HG02642 (cell line): ENCODE results near the gene MBL2.
A peak's percentile ranks its signal among the peaks of the same experiment; 100 is the strongest.

Experiments used
- ATAC-seq: cut with Tn5 transposase; IDR thresholded peaks from one replicate; pipeline ENCODE4 v1.9.1; 2021; ENCODE audit warnings: mild to moderate bottlenecking; ENCODE audit not compliant: unreplicated experiment, poor library complexity

Gene MBL2

DNA sequence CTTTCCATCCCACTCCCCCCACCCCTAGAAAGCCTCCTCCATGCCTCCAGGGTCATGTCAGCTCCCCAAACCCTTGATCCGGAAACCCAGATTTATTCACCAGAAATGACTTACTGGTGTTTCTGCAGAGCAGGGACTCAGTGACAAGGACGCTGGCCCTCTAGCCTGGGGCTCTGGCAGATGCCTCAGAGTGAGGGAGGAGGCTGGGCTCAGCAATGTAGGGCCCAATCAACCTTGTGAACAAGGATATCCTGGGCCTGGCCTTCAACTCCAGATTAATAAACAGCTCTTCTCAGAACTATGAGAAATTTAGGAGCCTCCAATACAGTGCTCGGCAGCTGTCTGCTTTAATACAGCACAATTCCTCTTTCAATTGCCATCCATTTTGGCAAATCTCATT is at the start of gene MBL2:
Gene MBL2, minus strand, starts transcription at position 162 of the 400 bp plus-strand sequence. CDS start 1,149 bp downstream, outside the sequence.
- ATAC-seq: no peak

GRCh38 chr10:52820309-52820708 is 47.7 kb upstream of the MBL2 start:
- ATAC-seq: no peak

- ATAC-seq: peak; percentile 94
These were observed 45.4 kb upstream of the MBL2 start for GRCh38 chr10:52818019-52818418.

- peak; percentile 55 for ATAC-seq
These were observed 41.9 kb upstream of the MBL2 start for GRCh38 chr10:52814506-52814905.

- ATAC-seq: no peak
These were observed 39.2 kb upstream of the MBL2 start for GRCh38 chr10:52811776-52812175.

DNA sequence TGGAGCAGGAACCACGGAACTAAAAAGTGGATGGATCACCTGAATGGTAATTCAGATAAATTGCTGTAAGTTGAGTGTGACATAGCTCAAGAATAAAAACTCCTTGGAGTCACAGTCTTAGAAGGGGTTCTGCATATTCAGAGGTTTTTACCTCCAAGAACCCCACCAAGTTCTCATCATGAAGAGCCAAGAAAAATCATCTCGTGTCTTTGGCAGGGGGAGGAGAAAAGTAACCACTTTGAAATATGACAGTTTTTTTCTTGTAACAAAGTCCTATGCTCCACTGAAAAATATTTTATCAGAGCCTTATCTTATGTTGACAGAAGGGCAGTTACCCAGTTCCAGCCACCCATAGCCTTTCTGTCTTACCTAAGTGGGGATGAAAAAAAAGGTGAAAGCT is 38.2 kb upstream of the MBL2 start:
- ATAC-seq: no peak

- no peak for ATAC-seq
These were observed 35.2 kb upstream of the MBL2 start for GRCh38 chr10:52807803-52808202.

- ATAC-seq: no peak
These were observed 33.1 kb upstream of the MBL2 start for GRCh38 chr10:52805414-52806285.

GRCh38 chr10:52801947-52802346 is 29.4 kb upstream of the MBL2 start:
- no peak for ATAC-seq

GRCh38 chr10:52786098-52786497 is 13.5 kb upstream of the MBL2 start:
- ATAC-seq: no peak

DNA sequence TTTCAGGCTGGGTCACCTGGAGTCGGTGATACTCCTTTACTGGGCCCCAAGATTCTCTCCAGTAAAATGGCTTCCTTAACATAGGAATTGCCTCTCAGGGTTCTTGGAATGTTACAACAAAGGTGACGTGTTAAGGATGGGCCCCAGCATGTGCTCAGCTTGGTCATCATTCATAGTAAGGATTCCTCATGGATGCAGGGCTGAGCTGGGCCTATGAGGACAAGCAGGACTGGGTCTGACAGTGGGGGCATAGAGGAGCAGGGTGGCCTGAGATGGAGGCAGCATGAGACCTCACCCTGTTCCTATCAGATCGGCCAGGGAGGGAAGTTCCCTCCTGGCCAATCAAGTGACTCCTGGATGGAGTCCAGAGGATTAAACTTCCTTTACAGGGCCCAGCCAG is 12.8 kb upstream of the MBL2 start:
- ATAC-seq: no peak

DNA sequence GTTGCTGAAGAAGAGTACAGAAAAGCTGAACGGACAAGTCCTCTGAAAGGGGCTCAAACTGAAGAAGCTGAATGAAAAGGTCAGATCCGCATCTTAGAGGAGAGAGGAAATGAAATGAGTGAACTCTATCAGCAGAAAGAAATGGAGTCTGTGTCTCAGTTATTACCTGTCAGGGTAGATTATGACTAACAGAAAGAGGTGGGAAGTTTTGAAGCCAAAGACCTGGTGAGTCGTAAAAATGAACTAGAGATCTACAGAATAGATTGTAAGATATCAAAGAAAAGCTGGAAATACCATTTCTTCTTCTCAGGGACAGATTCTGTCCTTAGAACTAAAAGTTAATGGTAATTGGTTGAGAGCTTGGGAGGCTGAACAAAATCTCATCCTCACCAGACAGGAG is 11.1 kb upstream of the MBL2 start:
- no peak for ATAC-seq

DNA sequence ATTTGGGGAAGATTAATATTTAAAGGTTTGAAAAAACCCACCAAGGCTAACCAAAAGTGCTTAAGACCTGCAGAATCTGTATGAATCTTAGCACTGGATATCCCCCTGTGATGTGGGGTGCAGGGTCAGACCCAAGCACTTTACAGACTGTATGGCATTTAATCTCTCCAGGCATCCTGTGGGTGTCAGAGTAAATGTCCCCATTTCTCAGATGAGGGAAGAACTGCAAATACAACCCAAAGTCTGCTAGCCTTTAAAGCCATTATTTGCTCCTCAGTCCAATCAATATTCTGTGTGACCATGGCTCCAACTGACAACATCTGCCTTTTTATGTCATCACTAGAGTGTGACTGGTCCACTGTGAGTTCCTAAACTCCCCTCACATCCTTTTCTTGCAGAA is 10.0 kb upstream of the MBL2 start:
- no peak for ATAC-seq

DNA sequence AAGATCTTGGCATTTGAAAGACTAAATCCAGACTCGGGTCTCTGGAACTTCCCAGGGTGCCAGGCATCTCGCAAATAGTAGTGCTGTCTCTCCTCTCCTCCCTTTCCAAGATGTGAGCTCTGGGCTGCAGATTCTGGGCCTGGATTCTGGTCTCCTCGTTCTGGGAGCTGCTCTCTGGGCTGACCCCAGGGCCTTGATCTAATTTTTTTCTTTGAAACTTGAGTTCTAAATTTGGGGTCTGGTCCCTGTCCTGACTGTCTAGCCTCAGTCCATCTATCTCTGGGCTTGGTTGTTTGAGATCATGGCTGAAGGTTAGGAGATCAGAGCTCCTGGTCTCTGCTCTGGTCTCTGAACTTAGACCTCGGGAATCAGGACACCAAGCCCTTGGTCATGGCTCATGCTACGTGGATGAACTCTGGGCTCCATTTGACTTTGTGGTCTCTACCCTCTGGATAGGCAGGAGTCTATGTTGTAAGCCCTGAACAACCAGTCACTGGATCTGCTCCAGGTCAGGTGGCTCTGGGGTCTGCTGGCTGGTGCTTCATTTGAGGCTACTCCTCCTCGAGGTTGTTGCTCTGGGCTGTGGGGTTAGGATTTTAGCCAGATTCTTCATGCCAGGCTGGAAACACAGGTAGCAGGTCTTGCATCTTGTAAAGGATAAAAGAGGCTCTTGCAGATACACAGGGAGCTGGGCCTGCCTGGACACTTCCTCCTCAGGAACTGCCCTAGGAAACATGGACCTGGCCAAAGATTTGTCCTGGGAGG is 8.0 kb upstream of the MBL2 start:
- peak; percentile 28 for ATAC-seq

DNA sequence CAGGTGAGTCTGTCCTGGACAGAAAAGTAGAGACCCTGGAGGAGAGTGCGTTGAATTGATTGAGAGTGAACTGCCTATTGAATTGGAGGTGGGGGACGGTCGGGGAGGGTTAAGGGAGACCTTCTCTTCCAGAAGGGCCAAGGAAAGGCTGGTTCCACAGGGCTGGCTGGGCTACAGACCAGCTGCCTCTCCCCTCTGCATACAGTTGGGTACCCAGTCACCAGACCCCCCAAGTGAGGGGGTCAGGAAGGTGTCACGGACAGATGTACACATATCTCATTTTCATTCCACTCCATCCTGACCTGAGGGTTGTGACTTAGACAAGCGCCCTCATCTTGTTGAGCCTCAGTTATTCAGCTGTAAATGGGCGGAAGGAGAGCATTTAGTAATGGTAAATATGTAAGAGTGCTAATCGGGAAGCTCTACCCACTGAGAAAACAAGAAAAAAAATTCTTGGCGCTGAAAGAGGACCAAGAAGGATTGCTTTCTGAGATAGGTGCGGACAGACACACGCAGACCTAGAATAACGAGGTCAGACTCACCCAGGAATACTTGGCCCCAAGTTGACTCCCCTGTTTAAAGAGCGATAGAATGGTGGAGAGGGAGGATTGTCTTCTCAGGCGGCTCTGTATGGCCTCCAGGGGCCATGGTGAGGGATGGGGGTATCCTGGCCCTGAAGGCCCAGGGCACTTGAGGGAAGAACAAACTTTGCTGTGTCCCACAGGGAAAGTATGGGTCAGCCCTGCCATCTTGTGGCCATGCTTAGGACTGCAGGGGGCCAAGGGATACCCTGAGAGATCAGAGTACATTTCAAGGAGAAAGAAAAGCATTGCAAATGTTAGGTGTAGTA is 7.2 kb upstream of the MBL2 start:
- ATAC-seq: peak; percentile 93

DNA sequence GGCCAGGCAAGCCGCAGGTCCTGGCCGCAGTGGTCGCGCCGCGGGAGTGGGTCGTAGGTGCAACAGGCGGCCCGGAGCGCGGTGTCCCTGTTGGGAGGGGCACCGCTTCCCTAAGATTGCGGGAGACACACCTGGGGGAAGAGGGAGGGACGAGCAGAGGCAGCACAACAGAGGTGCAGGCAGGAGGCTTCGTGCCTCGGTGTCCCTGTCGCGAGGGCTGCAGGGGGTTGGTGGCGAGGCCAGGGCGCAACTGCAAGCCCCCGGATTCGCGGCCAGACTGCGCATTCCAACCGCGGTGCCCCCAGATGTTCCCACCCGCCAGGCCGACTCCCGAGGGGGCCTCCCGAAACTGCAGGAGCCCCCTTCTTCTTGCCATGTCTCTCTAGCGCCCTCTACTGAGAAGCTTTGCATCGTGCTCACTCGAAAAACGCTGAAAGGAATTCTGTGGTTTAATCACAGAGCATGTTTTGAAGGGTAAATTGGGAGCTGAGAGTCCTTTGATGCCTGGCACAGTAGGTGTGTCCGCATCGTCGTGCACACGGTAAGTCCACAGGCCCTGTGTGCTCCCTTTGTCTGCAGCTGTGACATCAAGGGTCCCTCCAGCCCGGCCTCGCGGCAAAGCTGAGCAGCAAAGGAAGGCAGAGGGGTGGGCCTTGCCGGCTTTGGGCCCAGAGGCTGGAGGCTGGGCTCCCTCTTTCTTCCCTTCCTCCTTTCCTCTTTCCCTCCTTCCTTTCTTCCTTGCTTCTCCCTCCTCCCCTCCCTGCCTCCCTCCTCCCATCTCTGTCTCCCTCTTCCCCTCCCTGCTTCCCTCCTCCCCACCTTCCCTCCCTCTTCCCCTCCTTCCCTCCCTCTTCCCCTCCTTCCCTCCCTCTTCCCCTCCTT is 6.2 kb upstream of the MBL2 start:
- no peak for ATAC-seq

GRCh38 chr10:52777414-52777813 is 4.8 kb upstream of the MBL2 start:
- no peak for ATAC-seq

DNA sequence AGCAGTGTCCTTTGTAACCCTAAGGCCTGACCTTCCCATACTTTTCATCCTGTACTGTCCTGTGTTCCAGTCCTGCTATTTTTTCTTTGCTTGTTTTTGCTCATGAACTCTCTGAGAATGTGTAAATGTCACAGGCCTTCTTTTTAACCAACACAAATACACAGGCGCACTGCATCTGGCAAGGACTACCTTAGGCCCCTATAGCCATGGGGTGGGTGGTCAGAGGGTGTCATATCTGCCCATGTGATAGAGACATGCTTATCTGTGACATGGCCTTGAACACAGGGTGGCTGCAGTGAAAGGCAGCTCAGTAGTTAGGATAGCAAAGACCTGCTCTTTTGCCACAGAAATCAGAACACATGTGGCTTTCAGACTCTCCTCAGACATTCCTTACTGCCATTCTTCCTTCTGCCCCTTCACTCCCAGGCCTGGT is 3.9 kb upstream of the MBL2 start:
- no peak for ATAC-seq

DNA sequence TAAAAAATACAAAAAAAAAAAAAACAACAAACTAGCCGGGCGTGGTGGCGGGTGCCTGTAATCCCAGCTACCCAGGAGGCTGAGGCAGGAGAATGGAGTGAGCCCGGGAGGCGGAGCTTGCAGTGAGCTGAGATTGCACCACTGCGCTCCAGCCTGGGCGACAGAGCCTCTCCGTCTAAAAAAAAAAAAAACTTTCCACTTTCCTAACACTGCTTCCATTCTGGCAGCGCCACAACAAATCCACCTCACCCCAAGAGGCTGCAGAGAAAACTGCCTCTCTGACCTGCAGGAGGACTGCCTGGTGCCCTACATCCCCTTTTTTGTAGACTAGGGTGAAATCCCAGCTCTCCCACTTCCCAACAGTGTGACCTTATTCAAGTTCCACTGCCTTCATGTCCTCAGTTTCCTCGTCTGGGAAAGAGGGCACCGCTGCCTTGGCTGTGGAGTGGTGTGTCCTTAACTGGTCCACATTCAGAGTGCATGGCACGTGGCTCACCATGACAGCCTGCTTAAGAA is 2.6 kb upstream of the MBL2 start:
- no peak for ATAC-seq
